HG03025 (cell line): Measurements from ENCODE around the gene PIPOX.

Source experiments
- ATAC-seq: cut with Tn5 transposase; IDR thresholded peaks from one replicate; pipeline ENCODE4 v1.9.1; 2021; ENCODE audit warnings: mild to moderate bottlenecking, moderate library complexity; ENCODE audit not compliant: unreplicated experiment, low FRiP score

Gene PIPOX

DNA sequence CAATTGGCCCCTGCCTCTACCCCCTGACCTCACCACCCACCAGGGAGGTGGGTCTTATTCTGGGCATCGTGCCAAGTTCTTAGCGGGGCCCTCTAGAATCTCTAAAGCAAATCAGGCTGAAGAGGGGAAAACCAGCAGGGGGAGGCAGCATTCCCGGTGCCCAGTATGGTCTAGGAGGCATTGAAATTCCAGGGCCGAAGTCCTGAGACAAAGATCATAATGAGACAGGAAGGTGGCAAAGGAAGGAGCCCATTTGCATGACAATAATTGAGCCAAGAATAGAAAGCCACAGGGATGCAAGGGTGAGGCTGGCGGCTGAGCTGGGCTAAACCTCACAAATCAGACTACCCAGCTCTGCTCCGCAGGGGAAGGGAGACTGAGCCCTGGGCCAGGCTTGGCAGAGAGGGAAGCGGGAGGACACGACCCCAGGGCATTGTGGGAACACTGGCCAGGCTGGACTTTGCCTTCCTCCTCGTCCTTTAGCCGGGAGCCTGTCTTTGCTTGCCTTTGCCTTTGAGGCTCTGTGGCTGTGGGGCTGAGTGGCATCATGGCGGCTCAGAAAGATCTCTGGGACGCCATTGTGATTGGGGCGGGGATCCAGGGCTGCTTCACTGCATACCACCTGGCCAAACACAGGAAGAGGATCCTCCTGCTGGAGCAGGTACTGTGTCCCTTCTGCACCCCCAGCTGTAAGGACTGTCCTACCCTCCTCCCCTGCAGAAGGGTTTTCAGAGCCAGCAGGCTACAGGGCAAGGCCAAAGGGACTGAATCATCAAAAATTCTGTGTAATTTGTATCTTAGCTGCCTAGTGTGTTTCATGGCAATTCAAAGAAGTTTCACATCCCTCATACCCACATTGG is at the start of gene PIPOX:
Gene PIPOX, plus strand, starts transcription at position 463 of the 860 bp plus-strand sequence. Its CDS starts 85 bp downstream, at position 548.
- no peak for ATAC-seq

DNA sequence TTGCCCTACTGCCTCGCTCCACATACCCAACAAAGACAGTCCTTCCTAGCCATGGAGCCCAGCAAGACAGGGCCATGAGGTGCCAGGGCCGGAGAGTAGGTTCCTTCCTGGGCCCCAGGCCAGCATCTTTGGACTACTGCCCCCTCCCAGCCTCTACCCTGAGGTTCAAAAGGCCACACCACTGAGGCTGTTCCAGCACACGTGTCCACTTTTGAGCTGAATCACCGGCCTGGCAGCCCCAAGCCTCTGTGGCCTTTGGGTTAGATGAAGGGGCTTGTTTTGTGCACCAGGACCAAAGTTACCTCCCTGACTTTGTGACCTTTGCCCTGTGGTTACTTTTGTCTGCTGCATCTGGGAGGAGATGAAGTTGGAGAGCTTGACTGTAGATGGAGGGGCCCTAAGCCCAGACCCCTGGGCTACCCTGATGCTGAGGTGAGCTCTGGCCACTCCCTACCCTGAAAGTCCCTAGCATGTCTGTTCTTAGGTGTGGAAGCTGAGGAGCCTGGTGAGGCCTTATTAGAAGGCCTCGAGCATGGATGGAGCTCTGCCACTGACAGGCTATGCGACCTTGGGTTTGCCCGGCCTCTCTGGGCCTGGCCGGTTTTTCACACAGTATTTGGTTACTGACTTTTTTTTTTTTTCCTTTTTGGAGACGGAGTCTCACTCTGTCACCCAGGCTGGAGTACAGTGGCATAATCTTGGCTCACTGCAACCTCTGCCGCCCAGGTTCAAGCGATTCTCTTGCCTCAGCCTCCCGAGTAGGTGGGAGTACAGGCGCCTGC is 49.1 kb upstream of the PIPOX start:
- ATAC-seq: no peak

DNA sequence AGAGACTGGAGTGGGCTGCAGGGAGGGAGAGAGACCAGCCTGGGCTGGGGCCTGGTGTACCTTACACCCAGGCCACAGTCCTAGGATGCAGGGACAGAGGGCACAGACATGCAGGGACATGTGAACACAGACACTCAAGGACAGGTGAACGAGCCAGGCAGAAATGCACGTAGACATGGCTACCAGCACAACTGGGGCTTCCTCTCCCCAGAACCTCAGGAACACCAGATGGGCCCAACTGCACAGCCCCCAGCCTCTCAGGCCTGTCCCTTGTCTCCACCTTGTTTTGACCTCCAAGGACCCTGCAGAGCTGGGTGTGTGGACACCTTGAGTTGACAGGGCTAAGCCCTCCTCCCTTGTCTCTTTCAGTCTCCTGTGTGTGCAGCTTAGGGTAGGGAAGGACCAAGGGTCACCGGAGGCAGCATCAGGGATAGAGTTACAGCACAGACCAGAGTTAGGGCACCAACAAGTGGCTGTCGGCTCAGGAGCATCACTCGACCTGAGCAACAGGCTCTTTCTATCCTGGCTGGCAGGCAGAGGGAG is 46.3 kb upstream of the PIPOX start:
- no peak for ATAC-seq

- ATAC-seq: no peak
Measured at GRCh38 chr17:28997806-28998205, 45.1 kb upstream of the PIPOX start.

DNA sequence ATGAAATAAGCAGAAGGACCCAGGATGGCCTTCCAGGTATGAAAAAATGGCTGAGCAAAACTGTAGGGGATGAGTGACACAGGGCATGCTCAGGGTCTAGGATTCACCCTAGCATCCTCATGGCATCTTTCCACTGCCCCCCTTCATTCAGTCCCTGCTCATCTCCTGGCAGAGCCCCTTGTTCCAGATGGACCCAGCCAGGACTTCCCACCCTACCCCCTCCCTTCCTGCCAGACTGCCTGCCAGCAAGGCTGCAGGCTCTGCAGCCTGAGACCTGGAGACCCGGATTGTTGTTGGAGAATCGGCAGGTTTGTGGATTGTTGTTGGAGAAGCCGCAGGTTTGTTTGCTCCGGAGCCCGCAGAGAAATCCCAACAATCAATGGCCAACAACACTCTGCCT is 43.7 kb upstream of the PIPOX start:
- ATAC-seq: no peak

- no peak for ATAC-seq
Measured at GRCh38 chr17:29000973-29001372, 42.0 kb upstream of the PIPOX start.

DNA sequence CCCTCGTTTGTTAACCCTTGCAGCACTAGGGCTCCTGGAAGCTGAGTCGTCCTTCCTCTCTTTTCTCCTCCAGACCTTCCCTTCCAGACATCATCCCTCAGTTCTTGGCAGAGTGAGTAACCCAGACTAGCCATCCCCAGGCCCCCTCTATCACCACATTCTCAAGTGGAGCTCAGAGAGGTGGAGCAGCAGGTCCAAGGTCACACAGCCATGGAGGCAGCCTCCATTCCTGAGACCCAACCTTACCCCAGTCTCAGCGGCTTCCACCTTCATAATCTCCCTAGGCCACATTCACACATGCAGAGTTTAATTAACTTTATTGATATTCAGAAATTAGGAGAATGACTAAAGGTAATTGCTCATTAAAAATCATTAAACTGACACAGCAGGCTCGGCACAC is 40.1 kb upstream of the PIPOX start:
- ATAC-seq: no peak

DNA sequence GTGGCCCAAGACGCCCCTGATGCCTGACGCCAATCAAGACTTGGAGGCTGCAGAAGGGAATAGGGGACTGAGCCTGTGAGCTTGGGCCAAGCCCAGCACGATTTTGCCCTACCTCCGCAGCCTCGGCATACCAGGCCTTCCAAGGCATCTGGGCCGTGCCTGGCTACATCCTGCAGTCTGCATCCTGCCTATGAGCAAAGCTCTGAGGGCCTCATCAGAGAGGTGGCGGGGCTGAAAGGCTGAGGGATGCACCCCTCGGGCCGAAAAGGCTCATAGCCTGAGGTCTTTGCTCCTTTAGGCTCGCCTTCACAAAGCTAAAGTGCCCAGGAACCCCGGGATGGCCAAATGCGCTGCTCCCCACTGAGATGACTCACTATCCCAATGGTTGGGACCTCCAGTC is 39.7 kb upstream of the PIPOX start:
- ATAC-seq: no peak

- ATAC-seq: no peak
Measured at GRCh38 chr17:29004081-29004692, 38.8 kb upstream of the PIPOX start.

DNA sequence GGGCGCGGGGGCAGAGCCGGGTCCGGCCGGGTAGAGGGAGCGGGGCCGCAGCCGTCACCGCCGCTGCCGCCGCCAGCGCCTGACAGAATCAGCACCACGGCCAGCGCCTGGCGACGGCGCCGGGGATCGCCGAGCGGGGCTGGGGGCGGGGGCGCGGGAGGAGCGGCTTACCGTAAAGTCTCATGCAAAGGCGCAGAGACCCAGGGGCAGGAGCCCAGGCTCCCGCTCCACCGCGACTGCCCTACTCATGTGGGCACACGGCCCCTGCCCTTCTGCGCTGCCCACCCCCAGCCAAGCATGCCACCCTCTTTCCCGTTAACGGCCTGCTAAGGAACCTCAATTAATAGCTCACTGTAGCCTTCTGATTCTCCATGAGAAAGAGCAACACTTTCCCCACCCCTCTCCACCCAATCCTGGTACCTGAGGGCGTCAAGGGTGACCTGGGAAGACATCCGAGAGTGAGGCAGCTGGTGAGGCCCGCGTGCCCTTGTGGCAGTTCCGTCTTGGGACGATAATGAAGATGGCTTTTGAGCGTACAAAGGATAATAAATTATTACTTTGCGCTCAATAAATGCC is 36.9 kb upstream of the PIPOX start, which contains the start of gene SEZ6:
Gene SEZ6, minus strand, starts transcription at position 98 of the 576 bp plus-strand sequence. CDS start 164 bp downstream, outside the sequence.
- no peak for ATAC-seq

DNA sequence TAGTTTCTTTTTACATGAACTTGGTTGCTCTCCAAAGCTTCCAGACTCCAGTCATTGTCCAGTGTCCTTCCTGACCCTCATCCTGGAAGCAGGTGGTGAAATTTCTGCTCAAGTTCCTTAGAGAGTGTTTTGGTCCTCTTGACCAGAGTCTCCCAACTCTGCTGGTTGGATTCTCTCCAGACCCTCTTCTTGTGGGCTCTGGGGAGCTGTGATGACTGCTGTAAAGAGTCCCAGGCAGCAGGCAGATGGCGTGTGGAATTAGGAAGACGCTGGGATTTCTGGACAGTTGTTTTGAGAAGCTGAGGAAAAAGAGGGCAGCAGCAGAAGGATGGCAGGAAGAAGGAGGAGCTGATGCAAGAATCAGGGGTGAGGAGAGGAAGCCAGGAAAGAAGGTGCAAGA is 35.5 kb upstream of the PIPOX start:
- no peak for ATAC-seq

GRCh38 chr17:29007860-29008455 is 35.0 kb upstream of the PIPOX start:
- ATAC-seq: no peak

DNA sequence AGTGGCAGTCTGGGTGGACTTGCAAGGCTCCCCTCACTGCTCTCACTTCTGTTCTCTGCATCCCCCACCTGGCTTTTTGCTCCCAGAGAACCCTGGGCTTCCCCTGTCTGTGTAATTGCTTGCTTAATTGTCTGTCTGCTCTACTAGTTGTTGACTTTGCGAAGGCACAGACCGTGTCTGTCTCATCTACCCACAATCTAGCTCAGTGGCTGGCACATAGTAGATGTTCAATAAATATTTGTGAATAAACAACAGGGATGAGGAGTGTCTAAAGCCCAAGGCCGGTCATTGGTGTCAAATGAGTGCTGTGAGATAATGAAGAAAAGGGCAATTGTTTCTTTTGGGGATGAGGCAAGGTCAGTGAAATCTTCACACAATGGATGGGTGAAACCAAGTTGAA is 34.4 kb upstream of the PIPOX start:
- ATAC-seq: no peak

- no peak for ATAC-seq
Measured at GRCh38 chr17:29010129-29010528, 32.8 kb upstream of the PIPOX start.

DNA sequence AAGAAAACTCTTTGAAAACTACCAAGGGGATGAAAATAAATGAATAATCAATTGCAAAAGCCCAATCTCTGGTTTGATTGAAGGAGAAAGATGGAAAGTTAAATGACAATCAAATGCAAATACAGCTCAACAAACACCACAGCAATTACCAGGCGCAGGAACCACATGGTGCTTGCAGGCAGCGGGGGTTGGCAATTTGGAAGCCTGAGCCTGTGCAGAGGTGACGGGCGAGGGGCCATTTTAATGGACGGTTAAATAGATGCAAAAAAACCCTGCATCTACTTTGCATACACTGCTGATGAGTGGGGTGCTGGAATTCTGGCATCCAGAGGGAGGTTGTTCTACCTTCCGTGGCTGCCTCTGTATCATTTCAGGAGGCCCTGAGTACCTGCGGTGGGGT is 32.4 kb upstream of the PIPOX start:
- no peak for ATAC-seq

DNA sequence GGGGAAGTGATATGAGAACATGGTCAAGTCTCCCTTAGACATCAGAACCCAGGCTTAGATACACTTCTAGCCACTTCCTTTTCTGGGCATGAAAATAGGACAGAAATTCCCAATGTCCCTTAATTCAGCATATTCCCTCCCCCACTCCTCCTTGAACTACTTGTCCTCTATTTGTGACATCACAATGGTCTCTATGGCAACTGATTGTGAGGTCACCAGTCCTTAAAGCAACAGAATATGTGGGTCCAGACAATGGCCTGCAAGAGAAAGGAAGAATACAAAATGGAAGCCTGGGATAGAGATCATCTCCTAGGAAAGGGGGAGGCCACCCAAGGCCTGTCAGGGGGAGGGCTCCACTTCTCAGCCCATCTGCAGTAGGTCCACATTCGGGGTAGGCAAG is 30.4 kb upstream of the PIPOX start:
- ATAC-seq: no peak

DNA sequence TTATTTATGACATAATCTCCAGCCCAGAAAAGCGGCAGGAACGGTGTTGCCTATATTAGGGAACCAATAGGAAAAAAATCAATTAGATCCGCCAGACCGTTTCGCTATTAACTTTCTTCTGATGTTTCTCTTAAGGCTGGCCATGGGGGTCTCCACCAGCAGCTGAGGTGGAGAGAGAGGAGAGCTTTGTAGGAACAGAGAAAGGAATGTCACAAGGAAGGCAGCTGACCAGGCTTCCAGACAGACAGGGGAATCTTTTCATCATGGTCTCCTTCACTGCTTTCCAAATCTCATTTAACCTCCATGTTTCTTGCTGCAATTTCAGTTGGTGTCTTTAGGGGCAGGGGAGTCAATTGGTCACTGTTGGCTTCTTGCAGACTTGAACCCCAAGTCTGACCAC is 28.2 kb upstream of the PIPOX start:
- no peak for ATAC-seq

GRCh38 chr17:29016345-29017210 is 26.4 kb upstream of the PIPOX start:
- ATAC-seq: no peak

DNA sequence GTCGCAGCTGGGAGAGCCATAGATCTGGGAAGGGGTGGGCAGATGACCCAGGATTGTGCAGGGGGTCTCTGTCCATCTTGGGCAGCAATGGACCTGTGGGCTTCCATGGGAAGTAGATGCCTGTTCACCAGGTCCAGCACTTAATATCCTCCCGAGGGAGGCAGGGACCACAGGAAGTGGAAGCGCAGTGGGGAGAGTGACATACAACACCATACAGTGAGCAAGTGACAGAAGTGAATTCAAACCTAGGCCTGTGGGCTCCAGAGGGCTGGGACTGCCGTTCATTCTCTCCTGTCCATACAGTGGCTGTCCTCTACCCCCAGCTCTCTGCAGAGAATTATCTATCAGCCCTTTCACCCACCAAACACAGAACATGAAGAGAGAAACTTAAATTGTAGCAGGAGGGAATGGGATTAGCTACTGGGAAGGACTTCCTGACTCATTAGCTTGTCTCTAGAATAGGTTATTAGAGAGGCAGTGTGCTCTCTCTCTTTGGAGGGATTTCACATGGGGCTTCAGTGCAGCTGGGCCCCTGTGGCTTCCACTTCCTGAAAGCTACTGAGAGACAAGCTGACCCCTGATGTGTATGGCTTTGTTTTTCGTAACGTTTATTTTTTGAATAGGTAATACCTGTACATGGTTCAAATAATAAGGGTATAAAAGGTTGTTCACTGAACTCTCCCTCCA is 24.0 kb upstream of the PIPOX start:
- no peak for ATAC-seq
